GM12878 (cell line): Measurements from ENCODE around the gene ATF7. TPM values are rescaled to one million over a fixed set of nuclear protein-coding genes. Genes with fewer than 3 reads are reported as not detected.

Source experiments
- ATAC-seq: fragments of 200-7000 bp; cut with Tn5 transposase; 3 replicates; pipeline ENCODE4 v1.9.1; 2020; ENCODE audit warnings: mild to moderate bottlenecking, moderate library complexity
- BruUV-seq: library from RNA; stranded (reverse); fragments of 400-500 nt; replicated peaks from 2 replicates; lab custom pipeline; 2021; lab: Mats Ljungman, UMichigan
- CTCF ChIA-PET: fragments of 300-600 bp; sonication (Branson Sonifier 250); formaldehyde crosslinking; extraction: SDS; loops from one replicate; lab custom pipeline; 2021; ENCODE audit warnings: inconsistent platforms; lab: Yijun Ruan, JAX
- POLR2A ChIA-PET: fragments of 350-600 bp; formaldehyde crosslinking; extraction: SDS; loops from one replicate; lab custom pipeline; 2021; ENCODE audit warnings: inconsistent platforms; lab: Charles Lee
- RAD21 ChIA-PET: fragments of 300-600 bp; sonication (Branson Sonifier 250); formaldehyde crosslinking; loops from one replicate; lab custom pipeline; 2023; ENCODE audit warnings: antibody characterized with exemption; ENCODE audit not compliant: unreplicated experiment; lab: Charles Lee
- SMC1A ChIA-PET: fragments of 300-600 bp; sonication (Branson Sonifier 250); formaldehyde crosslinking; loops from one replicate; lab custom pipeline; 2023; ENCODE audit not compliant: unreplicated experiment, uncharacterized antibody; lab: Charles Lee
- DNase-seq: peaks from one replicate; pipeline ENCODE4 v3.0.0-alpha.2; 2011; ENCODE audit warnings: low read depth, low spot score
- FAIRE-seq: peaks from 3 replicates; lab custom pipeline; 2011; peaks lifted over from hg19 to GRCh38; lab: Jason Lieb, UNC
- H2AFZ ChIP-seq: 2 replicates; pipeline ENCODE4 v1.6.0; 2011; ENCODE audit warnings: low read depth, low read length, control low read depth; ENCODE audit not compliant: control insufficient read depth
- H3K27ac ChIP-seq: 2 replicates; pipeline ENCODE4 v1.5.1; 2011; ENCODE audit warnings: control low read depth; ENCODE audit not compliant: control insufficient read depth, insufficient read depth
- H3K27me3 ChIP-seq, 2 experiments: replicated peaks in 1 of 2; 2 replicates each; pipeline versions ENCODE4 v1.6.0 to v1.6.1; 2011; ENCODE audit warnings: low read length in 1 of 2; ENCODE audit not compliant: control insufficient read depth in 2 of 2, insufficient read depth in 2 of 2
- H3K36me3 ChIP-seq, 2 experiments: 2 replicates each; pipeline ENCODE4 v1.5.1; 2011; ENCODE audit warnings: low read length in 1 of 2; ENCODE audit not compliant: control insufficient read depth in 2 of 2, insufficient read depth in 2 of 2
- H3K4me1 ChIP-seq: 2 replicates; pipeline ENCODE4 v1.6.1; 2011; ENCODE audit warnings: mild to moderate bottlenecking, low read length, moderate library complexity, mixed read lengths; ENCODE audit not compliant: control insufficient read depth, insufficient read depth
- H3K4me2 ChIP-seq: 2 replicates; pipeline ENCODE4 v1.6.0; 2011; ENCODE audit warnings: control low read depth; ENCODE audit not compliant: control insufficient read depth, insufficient read depth
- H3K4me3 ChIP-seq: fragments of 200-600 bp; sonication (generic); 2 replicates; pipeline ENCODE4 v1.5.1; 2016
- H3K79me2 ChIP-seq: 2 replicates; pipeline ENCODE4 v1.6.0; 2011; ENCODE audit warnings: low read length; ENCODE audit not compliant: control insufficient read depth, insufficient read depth
- H3K9ac ChIP-seq: 2 replicates; pipeline ENCODE4 v1.8.0; 2011; ENCODE audit warnings: low read length, control low read depth, mixed read lengths; ENCODE audit not compliant: control insufficient read depth, insufficient read depth
- H3K9me3 ChIP-seq: replicated peaks from 3 replicates; pipeline ENCODE4 v1.5.1; 2011; ENCODE audit warnings: mild to moderate bottlenecking, low read length; ENCODE audit not compliant: control insufficient read depth, insufficient read depth
- H4K20me1 ChIP-seq: 2 replicates; pipeline ENCODE4 v1.6.0; 2011; ENCODE audit not compliant: control insufficient read depth, insufficient read depth
- ATF2 ChIP-seq: IDR thresholded peaks from 2 replicates; pipeline ENCODE4 v1.6.1; 2012; ENCODE audit warnings: low read length, inconsistent platforms
- REST ChIP-seq: IDR thresholded peaks from 2 replicates; pipeline ENCODE4 v1.6.1; 2012; ENCODE audit warnings: mild to moderate bottlenecking, low read depth, low read length
- SMARCA5 ChIP-seq: fragments of 450-650 bp; IDR thresholded peaks from 2 replicates; pipeline ENCODE4 v1.6.1; 2017; ENCODE audit warnings: mild to moderate bottlenecking
- ZSCAN29 ChIP-seq: fragments of 450-650 bp; IDR thresholded peaks from 2 replicates; pipeline ENCODE4 v1.6.1; 2017; ENCODE audit warnings: mild to moderate bottlenecking, moderate library complexity
- WGBS: methylation state at CpG from one replicate; pipeline ENCODE4 v1.1.6; 2016; ENCODE audit warnings: low lambda C conversion rate; ENCODE audit not compliant: insufficient replicate concordance, insufficient coverage; ENCODE audit errors: missing lambda C conversion rate; 5-methylcytosine and 5-hydroxymethylcytosine counted together
- in situ Hi-C: fragments of 300-500 bp; cut with MboI; formaldehyde crosslinking; loops from 9 replicates; pipeline ENCODE4 v1.14.3; 2018; ENCODE audit warnings: mixed read lengths
- intact Hi-C: fragments of 100-400 bp; cut with micrococcal nuclease; formaldehyde crosslinking; loops from one replicate; pipeline ENCODE4 v1.14.2; 2022; ENCODE audit not compliant: unreplicated experiment
- polyA plus RNA-seq, 11 experiments: library from polyadenylated mRNA; depleted of rRNA in 4 of 11; unstranded in 6 of 11; stranded (reverse) in 5 of 11; fragments of >200 nt; fragmentation: Nextera tagmentation in 4 of 11; fragmentation: Illumina TruSeq in 1 of 11; extraction: Ambion mirVana in 4 of 11; extraction: Trizol in 1 of 11; gene quantifications; 1 replicate in 1 of 11; 2 replicates in 10 of 11; pipeline versions ENCODE4 v1.2.1 to v1.2.3, GENCODE V29; 2011 to 2016; ENCODE audit warnings: inconsistent platforms in 2 of 11, missing spikeins in 2 of 11, low read depth in 1 of 11
- total RNA-seq, 4 experiments: library from RNA; depleted of rRNA in 3 of 4; stranded (reverse); fragments of >200 nt in 3 of 4; fragmentation: Illumina TruSeq in 1 of 4; extraction: Trizol in 1 of 4; gene quantifications; 2 replicates each; pipeline versions ENCODE4 v1.2.1 to v1.2.3, GENCODE V29; 2013 to 2021
- TF ChIP-seq, protein P1 (sequence below): fragments of 150-350 bp; IDR thresholded peaks from 2 replicates; pipeline ENCODE4 v1.6.1; 2016; ENCODE audit warnings: low read depth, low read length
- TF ChIP-seq, protein P2 (sequence below): IDR thresholded peaks from 2 replicates; pipeline ENCODE4 v1.6.1; 2011; ENCODE audit warnings: mild to moderate bottlenecking, low read depth, low read length, moderate library complexity; ENCODE audit not compliant: insufficient replicate concordance

ATF7 gene
- total and polyA plus RNA-seq, 10 of the 15 experiments (the other 5 are each of a cell fraction or from before 2014, with no cell fraction given), result 9.1 to 30.7 (median 21.8) TPM

DNA sequence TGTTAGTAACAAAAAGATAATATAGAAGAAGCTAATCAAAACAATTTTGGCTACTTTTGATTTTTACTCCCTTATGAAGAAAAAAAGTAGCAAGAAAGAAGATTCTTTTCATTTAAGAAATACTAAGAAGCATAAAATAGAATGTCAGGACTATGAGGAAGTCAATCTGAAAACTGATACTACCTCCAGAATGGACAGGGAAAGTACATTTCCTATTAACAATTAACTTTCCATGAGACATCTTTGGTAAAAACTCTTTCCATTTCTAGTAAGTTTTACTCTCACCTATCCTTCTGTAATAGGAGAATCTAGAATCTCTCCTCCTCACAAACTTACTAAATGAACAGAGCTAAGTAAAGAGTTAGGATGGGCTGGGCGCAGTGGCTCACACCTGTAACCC is 67.6 kb downstream of the ATF7 start:
- H3K4me2 ChIP-seq, result no peak overlapping the region
- H3K36me3 ChIP-seq, result 0 out of 4 replicates have a peak, but pooled peaks cover 0 to 4% of the 10 kb centered on the region in 2 experiments
- ChIA-PET SMC1A (interaction anchor here (0.7 to 1.7 kb wide), 5 partner anchors 13 to 119 kb away, joined by 3 to 6 read pairs (median 5); no protein-coding TSS in a partner anchor), RAD21 (interaction anchor here (1.4 to 1.8 kb wide), 3 partner anchors 14 to 187 kb away, joined by 3 to 7 read pairs (median 4); no protein-coding TSS in a partner anchor), CTCF (interaction anchor here (0.7 to 3.7 kb wide), 6 partner anchors 10 to 117 kb away, joined by 3 to 22 read pairs (median 5); partner anchors contain the start of gene ATP5MC2), POLR2A (interaction anchor here (0.6 kb wide), 2 partner anchors 16 to 20 kb away, joined by 3 to 6 read pairs; no protein-coding TSS in a partner anchor)
- H4K20me1 ChIP-seq, result no peaks in the 10 kb centered on the region
- no peaks in the 10 kb centered on the region for H3K79me2 ChIP-seq
- BruUV-seq, result no TSS peak
- no peak overlapping the region for H3K4me3 ChIP-seq
- DNase-seq (no peak), ATAC-seq (peak; percentile 72), FAIRE-seq (no peak)
- WGBS, result 89% methylated on average over 1 of the region's 1 CpG
- H3K9me3 ChIP-seq, result no peaks in the 10 kb centered on the region
- H2AFZ ChIP-seq, result no peak overlapping the region
- TF ChIP-seq REST (no peak), SMARCA5 (no peak), ATF2 (no peak), ZSCAN29 (no peak)
- TF ChIP-seq, protein P1, sequence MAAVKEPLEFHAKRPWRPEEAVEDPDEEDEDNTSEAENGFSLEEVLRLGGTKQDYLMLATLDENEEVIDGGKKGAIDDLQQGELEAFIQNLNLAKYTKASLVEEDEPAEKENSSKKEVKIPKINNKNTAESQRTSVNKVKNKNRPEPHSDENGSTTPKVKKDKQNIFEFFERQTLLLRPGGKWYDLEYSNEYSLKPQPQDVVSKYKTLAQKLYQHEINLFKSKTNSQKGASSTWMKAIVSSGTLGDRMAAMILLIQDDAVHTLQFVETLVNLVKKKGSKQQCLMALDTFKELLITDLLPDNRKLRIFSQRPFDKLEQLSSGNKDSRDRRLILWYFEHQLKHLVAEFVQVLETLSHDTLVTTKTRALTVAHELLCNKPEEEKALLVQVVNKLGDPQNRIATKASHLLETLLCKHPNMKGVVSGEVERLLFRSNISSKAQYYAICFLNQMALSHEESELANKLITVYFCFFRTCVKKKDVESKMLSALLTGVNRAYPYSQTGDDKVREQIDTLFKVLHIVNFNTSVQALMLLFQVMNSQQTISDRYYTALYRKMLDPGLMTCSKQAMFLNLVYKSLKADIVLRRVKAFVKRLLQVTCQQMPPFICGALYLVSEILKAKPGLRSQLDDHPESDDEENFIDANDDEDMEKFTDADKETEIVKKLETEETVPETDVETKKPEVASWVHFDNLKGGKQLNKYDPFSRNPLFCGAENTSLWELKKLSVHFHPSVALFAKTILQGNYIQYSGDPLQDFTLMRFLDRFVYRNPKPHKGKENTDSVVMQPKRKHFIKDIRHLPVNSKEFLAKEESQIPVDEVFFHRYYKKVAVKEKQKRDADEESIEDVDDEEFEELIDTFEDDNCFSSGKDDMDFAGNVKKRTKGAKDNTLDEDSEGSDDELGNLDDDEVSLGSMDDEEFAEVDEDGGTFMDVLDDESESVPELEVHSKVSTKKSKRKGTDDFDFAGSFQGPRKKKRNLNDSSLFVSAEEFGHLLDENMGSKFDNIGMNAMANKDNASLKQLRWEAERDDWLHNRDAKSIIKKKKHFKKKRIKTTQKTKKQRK, result no peak
- TF ChIP-seq, protein P2, sequence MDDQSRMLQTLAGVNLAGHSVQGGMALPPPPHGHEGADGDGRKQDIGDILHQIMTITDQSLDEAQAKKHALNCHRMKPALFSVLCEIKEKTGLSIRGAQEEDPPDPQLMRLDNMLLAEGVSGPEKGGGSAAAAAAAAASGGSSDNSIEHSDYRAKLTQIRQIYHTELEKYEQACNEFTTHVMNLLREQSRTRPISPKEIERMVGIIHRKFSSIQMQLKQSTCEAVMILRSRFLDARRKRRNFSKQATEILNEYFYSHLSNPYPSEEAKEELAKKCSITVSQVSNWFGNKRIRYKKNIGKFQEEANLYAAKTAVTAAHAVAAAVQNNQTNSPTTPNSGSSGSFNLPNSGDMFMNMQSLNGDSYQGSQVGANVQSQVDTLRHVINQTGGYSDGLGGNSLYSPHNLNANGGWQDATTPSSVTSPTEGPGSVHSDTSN, result no peak
- peaks cover 9% of the 10 kb centered on the region for H3K4me1 ChIP-seq
- peak overlapping the region; percentile 42; the same call in 1 of the 2 replicates for H3K27ac ChIP-seq
- H3K9ac ChIP-seq, result no peak overlapping the region
- no peaks in the 10 kb centered on the region for H3K27me3 ChIP-seq
- intact Hi-C loops, result no loop called here
- in situ Hi-C loops, result no loop called here
